Neuronal stem cell (in vitro differentiated cells): ENCODE measurements around the gene TANGO6.

ENCODE experiments used
- DNase-seq: peaks from one replicate; pipeline ENCODE4 v3.0.0-alpha.2; 2013; ENCODE audit warnings: low spot score
- H2AFZ ChIP-seq: one replicate; pipeline ENCODE4 v1.6.1; 2013; ENCODE audit warnings: mild to moderate bottlenecking, low read length, inconsistent platforms
- H2AK5ac ChIP-seq: 2 replicates; pipeline ENCODE4 v1.6.1; 2013; ENCODE audit warnings: low read depth, mild to moderate bottlenecking, inconsistent platforms, low read length, moderate library complexity, mixed read lengths
- H2BK120ac ChIP-seq: 2 replicates; pipeline ENCODE4 v1.6.1; 2013; ENCODE audit warnings: low read depth, mild to moderate bottlenecking, inconsistent platforms, low read length, moderate library complexity, mixed read lengths
- H2BK12ac ChIP-seq: one replicate; pipeline ENCODE4 v1.6.1; 2013; ENCODE audit warnings: low read length, inconsistent platforms
- H2BK15ac ChIP-seq: 2 replicates; pipeline ENCODE4 v1.6.1; 2013; ENCODE audit warnings: mild to moderate bottlenecking, low read length, inconsistent platforms, mixed read lengths
- H2BK5ac ChIP-seq: one replicate; pipeline ENCODE4 v1.6.1; 2013; ENCODE audit warnings: inconsistent platforms, mild to moderate bottlenecking, low read length, moderate library complexity
- H3K14ac ChIP-seq: one replicate; pipeline ENCODE4 v1.6.1; 2013; ENCODE audit warnings: low read length, inconsistent platforms
- H3K18ac ChIP-seq: 2 replicates; pipeline ENCODE4 v1.6.1; 2013; ENCODE audit warnings: low read length, inconsistent platforms
- H3K23ac ChIP-seq: 2 replicates; pipeline ENCODE4 v1.6.1; 2013; ENCODE audit warnings: low read depth, mild to moderate bottlenecking, mixed read lengths, low read length, inconsistent platforms; ENCODE audit not compliant: poor library complexity
- H3K27ac ChIP-seq: replicated peaks from 3 replicates; pipeline ENCODE4 v1.5.1; 2013; ENCODE audit warnings: low read length, inconsistent platforms
- H3K27me3 ChIP-seq, 3 experiments: 2 replicates each; pipeline ENCODE4 v1.6.1; 2013; ENCODE audit warnings: low read length in 3 of 3, mild to moderate bottlenecking in 2 of 3, inconsistent platforms in 1 of 3, low read depth in 1 of 3, mixed read lengths in 1 of 3, moderate library complexity in 1 of 3; ENCODE audit not compliant: control insufficient read depth in 3 of 3, insufficient read depth in 3 of 3
- H3K36me3 ChIP-seq, 2 donors: replicated peaks in 1 of 2; 2 replicates each; pipeline ENCODE4 v1.6.1; 2013; ENCODE audit warnings: low read length in 2 of 2; ENCODE audit not compliant: control insufficient read depth in 2 of 2, insufficient read depth in 2 of 2
- H3K4ac ChIP-seq: 2 replicates; pipeline ENCODE4 v1.6.1; 2013; ENCODE audit warnings: inconsistent platforms, mild to moderate bottlenecking, low read length, moderate library complexity
- H3K4me1 ChIP-seq, 2 donors: 1 replicate in 1 of 2; 2 replicates in 1 of 2; pipeline ENCODE4 v1.6.1; 2013; ENCODE audit warnings: low read length in 2 of 2, low read depth in 1 of 2; ENCODE audit not compliant: control insufficient read depth in 2 of 2, insufficient read depth in 1 of 2
- H3K4me2 ChIP-seq: one replicate; pipeline ENCODE4 v1.6.1; 2013; ENCODE audit warnings: mild to moderate bottlenecking, low read length, inconsistent platforms; ENCODE audit not compliant: insufficient read depth, poor library complexity, severe bottlenecking
- H3K4me3 ChIP-seq, 2 donors: 2 replicates each; pipeline ENCODE4 v1.5.1; 2013; ENCODE audit warnings: low read length in 2 of 2, mild to moderate bottlenecking in 2 of 2, inconsistent platforms in 1 of 2, moderate library complexity in 1 of 2
- H3K79me1 ChIP-seq: one replicate; pipeline ENCODE4 v1.6.1; 2013; ENCODE audit warnings: low read depth, mild to moderate bottlenecking, inconsistent platforms, low read length, moderate library complexity
- H3K9ac ChIP-seq: one replicate; pipeline ENCODE4 v1.6.1; 2013; ENCODE audit warnings: mild to moderate bottlenecking, low read depth, low read length, inconsistent platforms; ENCODE audit not compliant: poor library complexity
- H3K9me3 ChIP-seq, 2 donors: replicated peaks in 1 of 2; 2 replicates each; pipeline versions ENCODE3 to v1.6.1; 2013; ENCODE audit warnings: low read length in 2 of 2, mild to moderate bottlenecking in 2 of 2, inconsistent platforms in 1 of 2, low read depth in 1 of 2, mixed read lengths in 1 of 2, moderate library complexity in 1 of 2; ENCODE audit not compliant: control insufficient read depth in 2 of 2, insufficient read depth in 1 of 2
- H4K8ac ChIP-seq: one replicate; pipeline ENCODE4 v1.6.1; 2013; ENCODE audit warnings: low read depth, mild to moderate bottlenecking, inconsistent platforms, low read length, moderate library complexity
- H4K91ac ChIP-seq: one replicate; pipeline ENCODE4 v1.6.1; 2013; ENCODE audit warnings: low read length, low read depth, mild to moderate bottlenecking, inconsistent platforms; ENCODE audit not compliant: poor library complexity
- WGBS, 2 donors: extraction: QIAGEN DNeasy Blood & Tissue Kit; methylation state at CpG; one replicate each; pipeline ENCODE4 v1.1.7; 2013; ENCODE audit warnings: missing lambda C conversion rate in 2 of 2, mixed read lengths in 1 of 2; ENCODE audit not compliant: insufficient read length in 2 of 2, insufficient replicate concordance in 1 of 2; ENCODE audit errors: extremely low coverage in 2 of 2; 5-methylcytosine and 5-hydroxymethylcytosine counted together

TANGO6 gene

GRCh38 chr16:69108905-69109252 lies 265.5 kb downstream of the TANGO6 start:
- H4K8ac ChIP-seq = no peak overlapping the region
- H3K14ac ChIP-seq = no peak overlapping the region
- no peak overlapping the region for H2BK15ac ChIP-seq
- peak overlapping the region; percentile 50 for H3K18ac ChIP-seq
- H3K36me3 ChIP-seq = peaks cover 33 to 39% of the 10 kb centered on the region in 2 donors
- no peak overlapping the region for H2AFZ ChIP-seq
- no peaks in the 10 kb centered on the region for H3K9me3 ChIP-seq
- H3K27ac ChIP-seq = no peak overlapping the region
- H3K4ac ChIP-seq = no peak overlapping the region
- no peak overlapping the region for H3K9ac ChIP-seq
- H2BK120ac ChIP-seq = no peak overlapping the region
- no peak overlapping the region for H3K4me3 ChIP-seq
- WGBS, 2 donors = no CpG with 5 or more reads among the region's 4 CpGs
- H3K23ac ChIP-seq = no peak overlapping the region
- no peaks in the 10 kb centered on the region for H3K27me3 ChIP-seq
- DNase-seq = no peak
- peak overlapping the region; percentile 58 for H2AK5ac ChIP-seq
- H3K4me2 ChIP-seq = no peak overlapping the region
- peaks cover 22% of the 10 kb centered on the region for H3K79me1 ChIP-seq
- no peak overlapping the region for H4K91ac ChIP-seq
- H3K4me1 ChIP-seq = peaks cover 13 to 16% of the 10 kb centered on the region in 2 donors
- H2BK5ac ChIP-seq = no peak overlapping the region
- no peak overlapping the region for H2BK12ac ChIP-seq

- Histone ChIP-seq H2BK15ac (no peak overlapping the region), H3K14ac (no peak overlapping the region), H3K27ac (no peak overlapping the region), H4K91ac (peak overlapping the region; percentile 76), H3K4me3 (no peak overlapping the region), H3K4me2 (no peak overlapping the region), H3K18ac (peak overlapping the region; percentile 17), H2BK120ac (no peak overlapping the region), H3K4me1 (peaks cover 13 to 16% of the 10 kb centered on the region in 2 donors), H3K79me1 (peaks cover 22% of the 10 kb centered on the region), H3K9ac (peak overlapping the region; percentile 64), H3K9me3 (no peaks in the 10 kb centered on the region), H2AFZ (no peak overlapping the region), H3K27me3 (no peaks in the 10 kb centered on the region), H2AK5ac (peak overlapping the region; percentile 58), H2BK12ac (peak overlapping the region; percentile 85), H3K4ac (no peak overlapping the region), H4K8ac (no peak overlapping the region), H2BK5ac (no peak overlapping the region), H3K36me3 (peaks cover 37 to 47% of the 10 kb centered on the region in 2 donors), H3K23ac (peak overlapping the region; percentile 71)
- no peak for DNase-seq
- WGBS, 2 donors = no CpG with 5 or more reads among the region's 48 CpGs
These were observed 266.3 kb downstream of the TANGO6 start for GRCh38 chr16:69109486-69110270.

- Histone ChIP-seq H3K36me3 (peaks cover 43 to 55% of the 10 kb centered on the region in 2 donors), H3K79me1 (peaks cover 22% of the 10 kb centered on the region), H3K14ac (no peak overlapping the region), H3K4me2 (no peak overlapping the region), H3K18ac (no peak overlapping the region), H2BK5ac (no peak overlapping the region), H2BK12ac (no peak overlapping the region), H3K4me3 (no peak overlapping the region), H4K8ac (no peak overlapping the region), H4K91ac (no peak overlapping the region), H2BK15ac (no peak overlapping the region), H3K27me3 (no peaks in the 10 kb centered on the region), H3K4me1 (peaks cover 10 to 15% of the 10 kb centered on the region in 2 donors), H2AFZ (no peak overlapping the region), H3K9me3 (no peaks in the 10 kb centered on the region), H3K4ac (no peak overlapping the region), H3K9ac (no peak overlapping the region), H3K27ac (no peak overlapping the region), H2AK5ac (no peak overlapping the region), H2BK120ac (no peak overlapping the region), H3K23ac (no peak overlapping the region)
- DNase-seq = no peak
- WGBS, 2 donors = no CpG with 5 or more reads among the region's 7 CpGs
These were observed 267.1 kb downstream of the TANGO6 start for GRCh38 chr16:69110406-69110805.

GRCh38 chr16:69111216-69111875 lies 268.0 kb downstream of the TANGO6 start:
- no peaks in the 10 kb centered on the region for H3K9me3 ChIP-seq
- no peak overlapping the region for H3K14ac ChIP-seq
- no peak overlapping the region for H2BK12ac ChIP-seq
- H3K4ac ChIP-seq = no peak overlapping the region
- no peaks in the 10 kb centered on the region for H3K27me3 ChIP-seq
- H4K91ac ChIP-seq = no peak overlapping the region
- DNase-seq = no peak
- no peak overlapping the region for H4K8ac ChIP-seq
- H2AK5ac ChIP-seq = no peak overlapping the region
- peaks cover 10 to 15% of the 10 kb centered on the region in 2 donors for H3K4me1 ChIP-seq
- no peak overlapping the region for H2AFZ ChIP-seq
- peaks cover 49 to 64% of the 10 kb centered on the region in 2 donors for H3K36me3 ChIP-seq
- H3K27ac ChIP-seq = no peak overlapping the region
- H3K9ac ChIP-seq = peak overlapping the region; percentile 3
- no CpG with 5 or more reads among the region's 6 CpGs for WGBS, 2 donors
- peaks cover 19% of the 10 kb centered on the region for H3K79me1 ChIP-seq
- no peak overlapping the region for H2BK5ac ChIP-seq
- H3K23ac ChIP-seq = no peak overlapping the region
- H2BK15ac ChIP-seq = no peak overlapping the region
- H3K4me2 ChIP-seq = no peak overlapping the region
- H3K4me3 ChIP-seq = no peak overlapping the region
- H2BK120ac ChIP-seq = no peak overlapping the region
- no peak overlapping the region for H3K18ac ChIP-seq
